PC-9 (cell line): ENCODE results near the gene ASRGL1. TPM values are rescaled to one million over a fixed set of nuclear protein-coding genes. Genes with fewer than 3 reads are reported as not detected.

ENCODE experiments used
- BruUV-seq: library from RNA; stranded (reverse); fragments of 400-500 nt; replicated peaks from 2 replicates; lab custom pipeline; 2021; lab: Mats Ljungman, UMichigan
- CTCF ChIA-PET: fragments of 300-600 bp; sonication (Branson Sonifier 250); formaldehyde crosslinking; loops from one replicate; lab custom pipeline; 2022; ENCODE audit warnings: antibody characterized with exemption; lab: Charles Lee
- POLR2A ChIA-PET: fragments of 300-600 bp; sonication (Branson Sonifier 250); formaldehyde crosslinking; loops from one replicate; lab custom pipeline; 2022; ENCODE audit warnings: antibody characterized with exemption; ENCODE audit not compliant: unreplicated experiment; lab: Charles Lee
- DNase-seq, 2 experiments: peaks; one replicate each; pipeline versions ENCODE4 v3.0.0 to v3.0.0-alpha.2; 2015 to 2022; ENCODE audit warnings: mixed read lengths in 1 of 2
- H2AFZ ChIP-seq: fragments of 200-600 bp; sonication (generic); 2 replicates; pipeline ENCODE4 v1.8.1; 2017; ENCODE audit warnings: antibody characterized with exemption
- H3F3A ChIP-seq: fragments of 200-600 bp; sonication (generic); 2 replicates; pipeline ENCODE4 v1.8.1; 2017; ENCODE audit warnings: antibody characterized with exemption, mild to moderate bottlenecking, low read depth; ENCODE audit not compliant: insufficient read depth
- H3K27ac ChIP-seq: fragments of 200-600 bp; sonication (generic); 2 replicates; pipeline ENCODE4 v1.6.1; 2016; ENCODE audit warnings: mixed run types
- H3K27me3 ChIP-seq: fragments of 200-600 bp; sonication (generic); 2 replicates; pipeline ENCODE4 v1.6.1; 2016; ENCODE audit warnings: low read depth, mixed run types; ENCODE audit not compliant: insufficient read depth
- H3K36me3 ChIP-seq: fragments of 200-600 bp; sonication (generic); 2 replicates; pipeline ENCODE4 v1.6.1; 2016; ENCODE audit warnings: low read depth, mixed run types
- H3K4me1 ChIP-seq: fragments of 200-600 bp; sonication (generic); replicated peaks from 2 replicates; pipeline ENCODE4 v1.6.1; 2016; ENCODE audit warnings: mixed run types; ENCODE audit not compliant: insufficient read depth
- H3K4me2 ChIP-seq: fragments of 200-600 bp; sonication (generic); 2 replicates; pipeline ENCODE4 v1.6.1; 2017; ENCODE audit warnings: mixed run types
- H3K4me3 ChIP-seq: fragments of 200-600 bp; sonication (generic); 2 replicates; pipeline ENCODE4 v1.6.1; 2016; ENCODE audit warnings: mixed run types
- H3K79me2 ChIP-seq: fragments of 200-600 bp; sonication (generic); 2 replicates; pipeline ENCODE4 v1.6.1; 2017; ENCODE audit warnings: low read depth, mixed run types
- H3K9me2 ChIP-seq: fragments of 200-600 bp; sonication (generic); 2 replicates; pipeline ENCODE4 v1.8.1; 2017; ENCODE audit warnings: mild to moderate bottlenecking; ENCODE audit not compliant: insufficient read depth
- H3K9me3 ChIP-seq: fragments of 200-600 bp; sonication (generic); 2 replicates; pipeline ENCODE4 v1.8.1; 2016; ENCODE audit warnings: low read depth; ENCODE audit not compliant: insufficient read depth
- H4K20me1 ChIP-seq: fragments of 200-600 bp; sonication (generic); 2 replicates; pipeline ENCODE4 v1.8.1; 2017; ENCODE audit not compliant: insufficient read depth
- EZH2 ChIP-seq: fragments of 200-600 bp; sonication (generic); IDR thresholded peaks from 2 replicates; pipeline ENCODE4 v1.8.0; 2017; ENCODE audit warnings: antibody characterized with exemption, low read depth
- intact Hi-C: fragments of 100-400 bp; cut with micrococcal nuclease; formaldehyde crosslinking; loops from one replicate; pipeline ENCODE4 v1.10.0; 2022; ENCODE audit not compliant: unreplicated experiment
- total RNA-seq: library from RNA; stranded (reverse); gene quantifications from 2 replicates; pipeline ENCODE4 v1.2.3, GENCODE V29; 2021
- TF ChIP-seq, protein P1 (sequence below): fragments of 200-600 bp; sonication (generic); conservative IDR thresholded peaks from 2 replicates; pipeline ENCODE4 v1.6.1; 2017; ENCODE audit warnings: mixed run types, antibody characterized with exemption, mild to moderate bottlenecking, moderate library complexity

ASRGL1 gene
- total RNA-seq, 1 experiment from 2014 or later = 8.4 TPM

DNA sequence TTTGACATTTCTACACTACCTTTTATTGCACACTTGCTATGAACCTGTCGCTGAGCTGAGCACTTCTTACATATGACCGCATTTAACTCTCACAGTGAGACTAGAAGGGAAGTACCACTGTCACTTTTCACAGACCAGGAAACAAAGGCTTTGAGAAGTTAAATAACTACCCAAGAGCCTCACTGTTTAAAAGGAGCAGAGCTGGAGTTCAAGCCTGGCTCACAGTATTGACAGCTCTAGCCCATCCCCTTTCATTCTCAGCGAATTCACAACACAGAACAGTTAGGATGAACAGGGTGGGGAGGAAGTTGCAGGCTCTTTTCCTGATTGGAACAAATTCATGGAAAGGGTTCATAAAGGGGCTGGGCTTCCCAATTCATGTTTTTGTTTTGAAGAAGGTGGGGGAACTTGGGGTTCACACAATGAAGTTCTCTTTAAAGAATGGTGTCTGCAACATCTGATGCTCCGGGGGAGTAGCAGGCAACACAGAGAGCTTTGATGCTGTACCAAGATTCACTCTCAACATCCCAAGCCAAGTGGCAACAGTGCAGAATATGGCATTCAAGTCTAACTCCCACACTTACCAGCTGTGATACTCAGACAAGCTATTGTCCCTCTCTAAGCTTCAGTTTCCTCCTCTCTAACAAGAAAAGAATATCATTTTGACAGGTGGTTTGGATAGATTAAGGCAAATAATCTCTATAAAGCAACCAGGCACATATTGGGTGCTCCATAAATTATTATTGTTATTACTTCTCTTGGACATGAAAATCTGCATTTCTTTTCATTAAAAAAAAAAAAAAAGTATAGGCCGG is 98.8 kb downstream of the ASRGL1 start:
- Histone ChIP-seq H3K4me3 (no peak overlapping the region), H4K20me1 (no peaks in the 10 kb centered on the region), H3F3A (peaks cover 4% of the 10 kb centered on the region; the same call in 1 of the 2 replicates), H3K4me2 (no peak overlapping the region), H3K27me3 (no peaks in the 10 kb centered on the region), H3K36me3 (no peaks in the 10 kb centered on the region), H3K27ac (no peak overlapping the region), H3K9me3 (no peaks in the 10 kb centered on the region), H3K79me2 (no peaks in the 10 kb centered on the region), H3K4me1 (no peaks in the 10 kb centered on the region), H3K9me2 (no peaks in the 10 kb centered on the region), H2AFZ (no peak overlapping the region)
- ChIA-PET POLR2A (no interaction called here), CTCF (no interaction called here)
- DNase-seq = no peak
- intact Hi-C loops = no loop called here
- BruUV-seq = no TSS peak
- TF ChIP-seq, protein P1, sequence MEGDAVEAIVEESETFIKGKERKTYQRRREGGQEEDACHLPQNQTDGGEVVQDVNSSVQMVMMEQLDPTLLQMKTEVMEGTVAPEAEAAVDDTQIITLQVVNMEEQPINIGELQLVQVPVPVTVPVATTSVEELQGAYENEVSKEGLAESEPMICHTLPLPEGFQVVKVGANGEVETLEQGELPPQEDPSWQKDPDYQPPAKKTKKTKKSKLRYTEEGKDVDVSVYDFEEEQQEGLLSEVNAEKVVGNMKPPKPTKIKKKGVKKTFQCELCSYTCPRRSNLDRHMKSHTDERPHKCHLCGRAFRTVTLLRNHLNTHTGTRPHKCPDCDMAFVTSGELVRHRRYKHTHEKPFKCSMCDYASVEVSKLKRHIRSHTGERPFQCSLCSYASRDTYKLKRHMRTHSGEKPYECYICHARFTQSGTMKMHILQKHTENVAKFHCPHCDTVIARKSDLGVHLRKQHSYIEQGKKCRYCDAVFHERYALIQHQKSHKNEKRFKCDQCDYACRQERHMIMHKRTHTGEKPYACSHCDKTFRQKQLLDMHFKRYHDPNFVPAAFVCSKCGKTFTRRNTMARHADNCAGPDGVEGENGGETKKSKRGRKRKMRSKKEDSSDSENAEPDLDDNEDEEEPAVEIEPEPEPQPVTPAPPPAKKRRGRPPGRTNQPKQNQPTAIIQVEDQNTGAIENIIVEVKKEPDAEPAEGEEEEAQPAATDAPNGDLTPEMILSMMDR = no peak
- no peak for TF ChIP-seq EZH2

- Histone ChIP-seq H3K9me2 (no peaks in the 10 kb centered on the region), H3K4me3 (no peak overlapping the region), H4K20me1 (no peaks in the 10 kb centered on the region), H3K4me2 (no peak overlapping the region), H2AFZ (no peak overlapping the region), H3K79me2 (no peaks in the 10 kb centered on the region), H3K27ac (no peak overlapping the region), H3K4me1 (no peaks in the 10 kb centered on the region), H3F3A (peaks cover 9% of the 10 kb centered on the region), H3K36me3 (no peaks in the 10 kb centered on the region), H3K27me3 (no peaks in the 10 kb centered on the region), H3K9me3 (no peaks in the 10 kb centered on the region)
- CTCF ChIA-PET = no interaction called here
- POLR2A ChIA-PET = no interaction called here
- no TSS peak for BruUV-seq
- no peak for DNase-seq
- intact Hi-C loops = no loop called here
- TF ChIP-seq EZH2 = no peak
- TF ChIP-seq, protein P1 = no peak
Observed at GRCh38 chr11:62437616-62438015, 100.4 kb downstream of the ASRGL1 start.

GRCh38 chr11:62438641-62439040 is 101.4 kb downstream of the ASRGL1 start:
- Histone ChIP-seq H3K4me1 (no peaks in the 10 kb centered on the region), H2AFZ (no peak overlapping the region), H3K36me3 (no peaks in the 10 kb centered on the region), H3K27me3 (no peaks in the 10 kb centered on the region), H3K79me2 (no peaks in the 10 kb centered on the region), H3K27ac (no peak overlapping the region), H3F3A (peaks cover 9% of the 10 kb centered on the region), H4K20me1 (no peaks in the 10 kb centered on the region), H3K4me3 (no peak overlapping the region), H3K4me2 (no peak overlapping the region), H3K9me3 (no peaks in the 10 kb centered on the region), H3K9me2 (no peaks in the 10 kb centered on the region)
- DNase-seq = no peak
- TF ChIP-seq EZH2 = no peak
- TF ChIP-seq, protein P1 = no peak
- POLR2A ChIA-PET = no interaction called here
- no TSS peak for BruUV-seq
- intact Hi-C loops = no loop called here
- CTCF ChIA-PET = no interaction called here
